ENCODE data around the gene MICAL3.

GRCh38 chr22:17772249-17772957 lies 252.0 kb downstream of the MICAL3 start:
- no peak for TF ChIP-seq SIN3A (IDR thresholded peaks at IDR 0.05; ENCODE audit: borderline replicate concordance, insufficient read depth, low read length)
- no peak for TF ChIP-seq TAF1 (IDR thresholded peaks at IDR 0.05; ENCODE audit: borderline replicate concordance, insufficient read depth, low read length)

All from PFSK-1 (cell line).